ENCODE data around the gene SCNN1G.
"Not testable (repeated sequence)": the region's sequence is repeated elsewhere in the genome, so short reads cannot be mapped to it uniquely, and the experiment has no call there.

SCNN1G gene

GRCh38 chr16:23240994-23241393 lies 58.4 kb downstream of the SCNN1G start:
- H3K27me3 ChIP-seq (ENCODE audit: control insufficient read depth in 1 of 2, insufficient read depth in 2 of 2, low read length in 2 of 2) = peaks cover 0 to 4% of the 10 kb centered on the region in 2 donors
- H3K9ac ChIP-seq (ENCODE audit: low read depth in 1 of 2, low read length in 2 of 2) = no peak overlapping the region
- H3K36me3 ChIP-seq (ENCODE audit: control insufficient read depth in 1 of 2, insufficient read depth in 2 of 2, low read length in 2 of 2) = no peaks in the 10 kb centered on the region
- H3K4me3 ChIP-seq (ENCODE audit: low read depth in 1 of 2, low read length in 2 of 2) = no peak overlapping the region
- no peaks in the 10 kb centered on the region for H3K4me1 ChIP-seq (ENCODE audit: control insufficient read depth in 1 of 2, insufficient read depth in 2 of 2, low read length in 2 of 2)
- no peaks in the 10 kb centered on the region for H3K9me3 ChIP-seq (ENCODE audit: control insufficient read depth in 1 of 2, low read length in 2 of 2)
- no peak overlapping the region for H3K27ac ChIP-seq (ENCODE audit: low read depth, low read length)

- H3K27ac ChIP-seq (ENCODE audit: low read depth, low read length) = no peak overlapping the region
Observed at GRCh38 chr16:23244122-23244521, 61.6 kb downstream of the SCNN1G start.

GRCh38 chr16:23245268-23245667 lies 62.7 kb downstream of the SCNN1G start:
- Histone ChIP-seq H3K27me3 (ENCODE audit: control insufficient read depth in 1 of 2, insufficient read depth in 2 of 2, low read length in 2 of 2) (peaks cover 0 to 4% of the 10 kb centered on the region in 2 donors), H3K27ac (ENCODE audit: low read depth, low read length) (no peak overlapping the region), H3K9me3 (ENCODE audit: control insufficient read depth in 1 of 2, low read length in 2 of 2) (no peaks in the 10 kb centered on the region), H3K36me3 (ENCODE audit: control insufficient read depth in 1 of 2, insufficient read depth in 2 of 2, low read length in 2 of 2) (no peaks in the 10 kb centered on the region), H3K4me3 (ENCODE audit: low read depth in 1 of 2, low read length in 2 of 2) (no peak overlapping the region), H3K4me1 (ENCODE audit: control insufficient read depth in 1 of 2, insufficient read depth in 2 of 2, low read length in 2 of 2) (no peaks in the 10 kb centered on the region), H3K9ac (ENCODE audit: low read depth in 1 of 2, low read length in 2 of 2) (no peak overlapping the region)

More at GRCh38 chr16:23244122-23244521, 61.6 kb downstream of the SCNN1G start:
- peaks cover 0 to 4% of the 10 kb centered on the region in 2 donors for H3K27me3 ChIP-seq (ENCODE audit: control insufficient read depth in 1 of 2, insufficient read depth in 2 of 2, low read length in 2 of 2)
- H3K9me3 ChIP-seq (ENCODE audit: control insufficient read depth in 1 of 2, low read length in 2 of 2) = no peaks in the 10 kb centered on the region
- no peak overlapping the region for H3K9ac ChIP-seq (ENCODE audit: low read depth in 1 of 2, low read length in 2 of 2)
- H3K36me3 ChIP-seq (ENCODE audit: control insufficient read depth in 1 of 2, insufficient read depth in 2 of 2, low read length in 2 of 2) = no peaks in the 10 kb centered on the region
- H3K4me3 ChIP-seq (ENCODE audit: low read depth in 1 of 2, low read length in 2 of 2) = no peak overlapping the region
- H3K4me1 ChIP-seq (ENCODE audit: control insufficient read depth in 1 of 2, insufficient read depth in 2 of 2, low read length in 2 of 2) = no peaks in the 10 kb centered on the region

- no peak overlapping the region for H3K9ac ChIP-seq (ENCODE audit: low read depth in 1 of 2, low read length in 2 of 2)
- H3K4me3 ChIP-seq (ENCODE audit: low read depth in 1 of 2, low read length in 2 of 2) = no peak overlapping the region
- H3K27me3 ChIP-seq (ENCODE audit: control insufficient read depth in 1 of 2, insufficient read depth in 2 of 2, low read length in 2 of 2) = no peaks in the 10 kb centered on the region
- no peaks in the 10 kb centered on the region for H3K9me3 ChIP-seq (ENCODE audit: control insufficient read depth in 1 of 2, low read length in 2 of 2)
- no peaks in the 10 kb centered on the region for H3K36me3 ChIP-seq (ENCODE audit: control insufficient read depth in 1 of 2, insufficient read depth in 2 of 2, low read length in 2 of 2)
- H3K27ac ChIP-seq (ENCODE audit: low read depth, low read length) = no peak overlapping the region
- H3K4me1 ChIP-seq (ENCODE audit: control insufficient read depth in 1 of 2, insufficient read depth in 2 of 2, low read length in 2 of 2) = no peaks in the 10 kb centered on the region
Observed at GRCh38 chr16:23248261-23249194, 66.0 kb downstream of the SCNN1G start.

- H3K27ac ChIP-seq (ENCODE audit: low read depth, low read length) = no peak overlapping the region
- no peak overlapping the region for H3K4me3 ChIP-seq (ENCODE audit: low read depth in 1 of 2, low read length in 2 of 2)
- no peaks in the 10 kb centered on the region for H3K36me3 ChIP-seq (ENCODE audit: control insufficient read depth in 1 of 2, insufficient read depth in 2 of 2, low read length in 2 of 2)
- H3K27me3 ChIP-seq (ENCODE audit: control insufficient read depth in 1 of 2, insufficient read depth in 2 of 2, low read length in 2 of 2) = no peaks in the 10 kb centered on the region
- no peak overlapping the region for H3K9ac ChIP-seq (ENCODE audit: low read depth in 1 of 2, low read length in 2 of 2)
- H3K4me1 ChIP-seq (ENCODE audit: control insufficient read depth in 1 of 2, insufficient read depth in 2 of 2, low read length in 2 of 2) = no peaks in the 10 kb centered on the region
- no peaks in the 10 kb centered on the region for H3K9me3 ChIP-seq (ENCODE audit: control insufficient read depth in 1 of 2, low read length in 2 of 2)
Observed at GRCh38 chr16:23249830-23250229, 67.3 kb downstream of the SCNN1G start.

GRCh38 chr16:23252310-23252709 lies 69.8 kb downstream of the SCNN1G start:
- H3K4me1 ChIP-seq (ENCODE audit: control insufficient read depth in 1 of 2, insufficient read depth in 2 of 2, low read length in 2 of 2) = no peaks in the 10 kb centered on the region
- no peaks in the 10 kb centered on the region for H3K27me3 ChIP-seq (ENCODE audit: control insufficient read depth in 1 of 2, insufficient read depth in 2 of 2, low read length in 2 of 2)
- no peak overlapping the region for H3K9ac ChIP-seq (ENCODE audit: low read depth in 1 of 2, low read length in 2 of 2)
- no peaks in the 10 kb centered on the region for H3K9me3 ChIP-seq (ENCODE audit: control insufficient read depth in 1 of 2, low read length in 2 of 2)
- no peak overlapping the region for H3K4me3 ChIP-seq (ENCODE audit: low read depth in 1 of 2, low read length in 2 of 2)
- no peak overlapping the region for H3K27ac ChIP-seq (ENCODE audit: low read depth, low read length)
- H3K36me3 ChIP-seq (ENCODE audit: control insufficient read depth in 1 of 2, insufficient read depth in 2 of 2, low read length in 2 of 2) = no peaks in the 10 kb centered on the region

- H3K27ac ChIP-seq (ENCODE audit: low read depth, low read length); H3K4me1 ChIP-seq (ENCODE audit: control insufficient read depth in 1 of 2, insufficient read depth in 2 of 2, low read length in 2 of 2); H3K9me3 ChIP-seq (ENCODE audit: control insufficient read depth in 1 of 2, low read length in 2 of 2); H3K36me3 ChIP-seq (ENCODE audit: control insufficient read depth in 1 of 2, insufficient read depth in 2 of 2, low read length in 2 of 2); H3K27me3 ChIP-seq (ENCODE audit: control insufficient read depth in 1 of 2, insufficient read depth in 2 of 2, low read length in 2 of 2); H3K9ac ChIP-seq (ENCODE audit: low read depth in 1 of 2, low read length in 2 of 2); H3K4me3 ChIP-seq (ENCODE audit: low read depth in 1 of 2, low read length in 2 of 2): not testable (repeated sequence)
Observed at GRCh38 chr16:23253650-23254049, 71.1 kb downstream of the SCNN1G start.

- no peak overlapping the region for H3K27ac ChIP-seq (ENCODE audit: low read depth, low read length)
- H3K27me3 ChIP-seq (ENCODE audit: control insufficient read depth in 1 of 2, insufficient read depth in 2 of 2, low read length in 2 of 2) = no peaks in the 10 kb centered on the region
- H3K4me3 ChIP-seq (ENCODE audit: low read depth in 1 of 2, low read length in 2 of 2) = no peak overlapping the region
- no peaks in the 10 kb centered on the region for H3K9me3 ChIP-seq (ENCODE audit: control insufficient read depth in 1 of 2, low read length in 2 of 2)
- no peaks in the 10 kb centered on the region for H3K36me3 ChIP-seq (ENCODE audit: control insufficient read depth in 1 of 2, insufficient read depth in 2 of 2, low read length in 2 of 2)
- H3K4me1 ChIP-seq (ENCODE audit: control insufficient read depth in 1 of 2, insufficient read depth in 2 of 2, low read length in 2 of 2) = no peaks in the 10 kb centered on the region
- no peak overlapping the region for H3K9ac ChIP-seq (ENCODE audit: low read depth in 1 of 2, low read length in 2 of 2)
Observed at GRCh38 chr16:23254338-23254737, 71.8 kb downstream of the SCNN1G start.

GRCh38 chr16:23255000-23255399 lies 72.5 kb downstream of the SCNN1G start:
- Histone ChIP-seq H3K36me3 (ENCODE audit: control insufficient read depth in 1 of 2, insufficient read depth in 2 of 2, low read length in 2 of 2) (no peaks in the 10 kb centered on the region), H3K4me3 (ENCODE audit: low read depth in 1 of 2, low read length in 2 of 2) (no peak overlapping the region), H3K9me3 (ENCODE audit: control insufficient read depth in 1 of 2, low read length in 2 of 2) (no peaks in the 10 kb centered on the region), H3K27ac (ENCODE audit: low read depth, low read length) (no peak overlapping the region), H3K4me1 (ENCODE audit: control insufficient read depth in 1 of 2, insufficient read depth in 2 of 2, low read length in 2 of 2) (no peaks in the 10 kb centered on the region), H3K9ac (ENCODE audit: low read depth in 1 of 2, low read length in 2 of 2) (no peak overlapping the region), H3K27me3 (ENCODE audit: control insufficient read depth in 1 of 2, insufficient read depth in 2 of 2, low read length in 2 of 2) (no peaks in the 10 kb centered on the region)

GRCh38 chr16:23256440-23256839 lies 73.9 kb downstream of the SCNN1G start:
- no peak overlapping the region for H3K4me3 ChIP-seq (ENCODE audit: low read depth in 1 of 2, low read length in 2 of 2)
- H3K9me3 ChIP-seq (ENCODE audit: control insufficient read depth in 1 of 2, low read length in 2 of 2) = no peaks in the 10 kb centered on the region
- H3K27ac ChIP-seq (ENCODE audit: low read depth, low read length) = no peak overlapping the region
- no peaks in the 10 kb centered on the region for H3K36me3 ChIP-seq (ENCODE audit: control insufficient read depth in 1 of 2, insufficient read depth in 2 of 2, low read length in 2 of 2)
- H3K9ac ChIP-seq (ENCODE audit: low read depth in 1 of 2, low read length in 2 of 2) = no peak overlapping the region
- no peaks in the 10 kb centered on the region for H3K27me3 ChIP-seq (ENCODE audit: control insufficient read depth in 1 of 2, insufficient read depth in 2 of 2, low read length in 2 of 2)
- no peaks in the 10 kb centered on the region for H3K4me1 ChIP-seq (ENCODE audit: control insufficient read depth in 1 of 2, insufficient read depth in 2 of 2, low read length in 2 of 2)

All from duodenal mucosa (tissue), 2 donors.